MM.1S (cell line): ENCODE results near the gene NLGN2.

Experiments
- CTCF ChIP-seq: fragments of 300-600 bp; sonication (generic); IDR thresholded peaks from 2 replicates; pipeline ENCODE4 v1.5.1; 2016; ENCODE audit warnings: antibody characterized with exemption, low read length, mixed read lengths
- EZH2 ChIP-seq: fragments of 300-600 bp; sonication (generic); optimal IDR thresholded peaks from 2 replicates; pipeline ENCODE3; 2017; ENCODE audit warnings: low read depth, mild to moderate bottlenecking, antibody characterized with exemption, low read length, mixed read lengths
- EZH2phosphoT487 ChIP-seq: fragments of 300-600 bp; sonication (generic); IDR thresholded peaks from 2 replicates; pipeline ENCODE4 v1.6.1; 2018; ENCODE audit warnings: antibody characterized with exemption, low read length

GRCh38 chr17:7440834-7441195, 33.2 kb downstream of the NLGN2 start:
- TF ChIP-seq CTCF (no peak), EZH2phosphoT487 (no peak), EZH2 (no peak)
